GM18502 (cell line): Measurements from ENCODE around the gene CSMD2.

Source experiments
- ATAC-seq: cut with Tn5 transposase; IDR thresholded peaks from one replicate; pipeline ENCODE4 v1.9.1; 2021; ENCODE audit warnings: mild to moderate bottlenecking; ENCODE audit not compliant: unreplicated experiment, poor library complexity

Gene CSMD2

DNA sequence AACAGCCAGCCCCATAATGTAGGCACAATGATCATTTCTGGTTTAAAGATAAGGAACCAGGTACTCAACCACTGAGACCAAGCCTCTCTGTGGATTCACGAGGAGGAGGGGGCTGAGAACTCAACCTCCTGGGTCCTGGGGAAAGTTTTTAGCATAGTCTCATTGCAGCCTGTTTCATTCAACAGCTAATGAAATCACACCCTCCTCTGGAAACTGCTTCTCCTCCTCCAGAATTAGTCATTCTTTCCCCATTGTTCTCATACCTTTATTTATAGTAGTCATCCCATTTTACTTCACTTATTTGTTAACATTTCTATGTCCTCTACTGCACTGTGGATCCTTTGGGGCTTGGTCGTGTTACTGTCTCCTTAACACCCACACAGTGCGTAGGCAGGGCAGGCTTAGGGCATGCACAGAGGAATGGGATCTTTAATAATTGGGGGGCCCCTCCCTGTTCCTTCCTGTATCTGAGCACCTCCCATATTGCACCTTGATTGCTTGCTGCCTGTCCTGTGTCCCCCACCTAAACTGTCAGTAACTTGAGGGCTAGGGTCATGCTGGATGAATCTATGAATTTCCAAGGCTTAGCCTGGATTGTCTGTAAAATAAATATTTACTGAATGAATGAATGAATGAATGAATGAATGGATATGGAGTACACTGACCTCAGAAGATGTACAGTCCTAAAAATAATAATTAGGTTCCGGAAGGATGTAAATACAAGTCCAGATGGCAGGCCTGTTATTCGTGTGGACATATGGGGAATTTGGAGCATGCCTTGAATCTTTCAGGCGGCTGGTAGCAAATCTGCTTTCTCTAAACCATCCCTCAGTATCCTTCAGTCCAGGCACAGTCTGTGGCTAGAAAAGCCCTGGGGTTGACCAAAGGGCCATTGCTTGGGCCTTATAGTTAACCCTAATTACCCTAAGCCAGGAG is 455.0 kb downstream of the CSMD2 start:
- no peak for ATAC-seq

DNA sequence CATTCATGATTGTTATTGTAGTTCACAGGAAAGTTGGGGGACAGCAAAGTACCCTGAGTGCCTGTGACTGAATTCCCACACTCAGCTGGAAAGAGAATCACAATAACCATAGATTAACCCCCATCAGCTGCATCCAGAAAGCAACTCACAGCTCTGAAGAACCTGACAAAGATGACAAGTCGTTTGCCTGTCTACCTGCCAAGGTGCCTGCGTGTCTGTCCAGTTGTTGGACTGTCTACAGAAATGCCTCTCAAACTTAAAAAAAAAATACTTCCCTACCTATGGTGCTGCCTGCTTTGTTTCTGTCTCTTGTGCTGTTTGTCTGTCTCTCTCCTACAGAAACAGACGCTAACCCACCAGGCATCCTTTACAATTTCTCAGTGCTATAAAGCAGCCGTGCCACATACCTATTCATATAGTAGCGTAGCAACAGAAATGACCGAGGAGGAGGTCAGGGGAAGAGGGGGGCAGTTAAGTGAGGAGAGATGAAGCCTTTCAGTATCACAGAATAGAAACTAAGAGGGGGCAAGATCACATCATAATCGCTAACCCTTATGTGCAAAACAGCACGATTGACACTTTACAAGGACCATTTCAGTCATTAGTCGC is 455.8 kb downstream of the CSMD2 start:
- ATAC-seq, result no peak

DNA sequence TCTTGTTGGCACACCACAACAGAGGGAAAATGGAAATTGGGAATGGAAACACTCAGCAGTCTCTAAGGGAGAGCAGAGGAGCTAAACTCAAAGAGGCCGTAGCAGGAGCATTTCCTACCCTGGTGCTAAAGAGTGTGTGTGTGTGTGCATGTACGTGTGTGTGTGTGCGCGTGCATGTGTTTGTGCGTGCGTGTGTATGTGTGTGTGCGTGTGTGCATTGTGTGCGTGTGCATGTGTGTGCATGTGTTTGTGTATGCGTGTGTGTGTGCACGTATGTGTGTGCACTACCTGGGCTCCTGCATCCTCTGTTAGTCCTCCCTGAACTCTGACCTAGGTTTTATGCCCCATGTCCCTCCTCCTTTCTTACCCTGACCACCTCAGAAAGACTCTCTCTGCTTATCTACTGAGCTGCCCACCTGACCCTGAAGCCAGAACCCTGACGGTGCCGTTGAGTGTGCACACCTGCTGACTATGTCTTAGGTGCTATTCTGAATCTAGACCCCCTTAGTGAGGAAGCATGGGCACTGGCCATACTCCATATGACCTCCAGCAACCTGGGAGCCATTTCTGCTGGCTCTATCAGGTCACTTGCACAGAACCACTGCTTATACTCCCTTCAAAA is 458.3 kb downstream of the CSMD2 start:
- ATAC-seq, result no peak

DNA sequence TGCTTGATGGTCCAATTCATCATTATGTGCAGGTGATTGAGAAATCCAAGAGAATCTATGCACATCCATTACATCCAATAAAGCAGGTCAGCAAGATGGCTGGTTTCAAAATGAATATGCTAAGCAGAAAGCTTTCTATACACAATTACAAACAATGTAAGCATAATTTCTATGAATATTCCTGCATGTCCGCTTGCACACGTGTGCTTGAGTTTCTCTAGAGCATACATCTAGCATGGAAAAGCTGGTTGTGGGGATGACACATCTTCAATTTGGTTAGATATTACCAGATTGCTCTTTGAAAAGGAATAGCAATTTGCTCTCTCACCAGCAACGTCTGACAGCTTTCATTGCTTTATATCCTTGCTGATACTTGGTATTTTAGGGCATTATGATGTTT is 461.6 kb downstream of the CSMD2 start:
- no peak for ATAC-seq

DNA sequence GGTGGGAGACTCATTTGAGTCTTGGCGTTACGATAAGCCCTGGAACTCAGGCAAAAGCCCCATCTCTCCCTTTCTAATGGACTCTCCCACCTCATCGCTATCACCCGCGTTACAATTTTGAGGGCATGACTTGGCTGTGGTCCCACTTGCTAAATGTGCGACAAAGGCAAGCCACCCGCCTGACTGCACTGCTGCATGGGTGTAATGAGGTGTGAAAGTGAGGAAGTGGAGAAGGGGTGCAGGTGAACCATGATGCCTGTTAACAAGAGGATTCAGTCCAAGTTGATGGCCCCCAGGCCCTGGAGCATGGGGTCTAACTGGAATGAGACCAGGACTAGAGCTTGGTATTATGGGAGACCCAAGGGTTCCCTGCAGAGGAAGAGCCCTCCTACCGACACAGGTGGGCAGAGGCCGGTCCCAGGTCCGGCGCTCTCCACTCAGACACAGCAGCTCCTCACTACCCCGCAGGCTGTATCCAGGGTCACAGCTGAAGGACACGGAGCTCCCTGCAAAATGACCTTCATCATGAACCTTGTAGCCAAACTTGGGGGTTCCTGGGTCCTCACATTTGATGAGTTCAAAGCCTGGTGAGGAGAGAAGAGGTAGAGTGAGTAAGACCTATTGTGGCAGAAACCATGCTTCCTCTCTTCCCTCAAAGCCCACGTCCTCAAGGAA is 466.5 kb downstream of the CSMD2 start:
- ATAC-seq, result no peak

DNA sequence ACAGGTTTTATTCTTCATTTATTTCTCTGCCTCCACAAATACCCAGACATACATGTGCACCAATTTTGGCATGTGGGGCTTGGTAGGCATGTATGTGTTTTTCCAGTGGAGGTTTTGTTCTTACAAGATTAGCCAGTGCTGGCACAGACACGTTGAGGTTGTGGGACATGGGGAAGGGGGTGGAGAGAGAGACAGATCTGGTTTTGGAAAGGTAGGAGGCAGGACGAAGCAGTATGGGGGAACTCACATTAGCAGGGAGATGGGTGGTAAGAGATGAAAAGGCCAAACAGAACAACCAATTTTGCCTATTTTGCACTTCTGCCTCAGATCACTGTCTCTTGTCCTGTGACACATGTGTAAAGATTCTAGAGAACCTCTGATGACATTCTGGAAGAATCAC is 467.2 kb downstream of the CSMD2 start:
- no peak for ATAC-seq

DNA sequence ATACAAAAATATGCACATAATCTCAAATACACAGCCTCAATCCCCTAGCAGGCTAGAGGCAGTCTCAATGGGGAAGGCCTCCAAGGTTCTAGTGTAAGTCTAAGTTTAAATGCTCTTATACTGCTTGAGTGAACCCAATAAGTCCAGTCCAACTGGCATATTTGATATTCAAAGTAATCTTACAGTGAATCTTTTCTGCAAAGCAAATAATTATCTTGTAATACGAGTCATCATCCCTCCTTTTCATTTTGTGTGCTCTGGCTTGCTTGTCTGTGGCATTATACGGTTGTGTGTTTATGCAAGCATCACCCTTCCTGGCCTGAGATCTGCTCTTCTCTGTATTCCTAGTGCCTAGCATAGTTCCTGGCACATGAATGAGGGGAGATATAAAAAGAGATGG is 468.1 kb downstream of the CSMD2 start:
- no peak for ATAC-seq

DNA sequence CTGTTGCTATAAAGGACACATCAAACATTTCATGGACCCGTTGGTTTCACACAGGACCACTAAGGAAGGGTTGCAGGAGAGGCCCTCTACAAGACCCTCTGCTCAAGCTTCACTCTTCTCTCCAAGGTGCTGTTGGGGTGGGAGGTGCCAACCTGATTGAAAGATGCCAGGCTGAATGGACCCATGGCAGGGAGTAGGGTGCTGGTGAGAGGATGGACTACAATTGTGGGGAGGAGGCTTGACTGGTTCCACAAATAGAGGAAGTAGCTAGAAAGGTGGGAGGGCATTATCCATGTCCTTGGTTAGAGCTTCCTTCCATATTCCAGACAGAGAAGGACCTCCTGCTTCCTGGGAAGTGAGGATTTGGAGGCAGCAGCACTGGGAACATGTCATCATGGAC is 468.7 kb downstream of the CSMD2 start:
- ATAC-seq, result no peak

DNA sequence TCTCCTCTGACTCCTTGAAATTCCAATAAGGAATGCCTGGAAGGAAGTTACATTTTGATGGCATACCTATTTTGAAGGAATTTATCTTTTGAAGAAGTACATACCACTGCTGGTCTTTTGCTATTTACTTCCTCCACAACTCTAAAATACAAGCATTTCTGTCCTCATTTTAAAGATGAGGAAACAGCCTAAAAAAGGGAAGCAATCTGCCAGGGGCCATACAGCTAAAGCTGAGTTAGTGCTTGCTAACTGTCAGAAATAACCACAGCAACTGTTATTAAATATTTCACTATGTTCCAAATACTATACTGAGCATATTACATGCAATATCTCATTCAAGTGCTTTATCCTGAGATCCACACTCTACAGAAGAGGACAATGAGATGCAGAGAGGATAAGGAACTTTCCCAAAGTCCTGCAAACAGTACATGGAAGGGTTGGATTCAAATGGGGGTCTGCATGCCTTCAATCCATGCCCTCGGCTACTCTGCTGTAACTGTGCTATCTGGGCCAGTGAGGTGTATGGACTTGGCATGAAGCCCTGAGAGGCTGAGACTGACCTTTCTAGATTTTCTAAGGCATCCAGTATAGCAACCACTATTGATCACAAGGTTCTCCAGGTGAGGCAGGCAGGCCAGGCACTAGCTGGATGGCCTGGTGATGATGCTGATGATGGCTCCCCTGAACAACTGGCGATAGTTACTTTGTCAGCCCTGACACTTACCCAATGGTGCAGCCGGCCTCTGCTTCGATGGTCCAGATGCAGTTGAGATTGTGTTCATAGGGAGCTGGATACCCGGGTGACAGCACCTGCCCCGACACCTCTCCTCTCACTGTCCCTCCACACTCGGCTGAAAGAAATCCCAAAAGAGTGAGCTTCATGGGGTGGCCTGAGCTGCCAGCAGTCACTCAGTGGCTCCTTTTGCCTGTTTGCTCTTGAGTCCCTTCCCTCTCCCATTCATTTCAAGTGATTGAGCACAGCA is 472.5 kb downstream of the CSMD2 start:
- no peak for ATAC-seq

DNA sequence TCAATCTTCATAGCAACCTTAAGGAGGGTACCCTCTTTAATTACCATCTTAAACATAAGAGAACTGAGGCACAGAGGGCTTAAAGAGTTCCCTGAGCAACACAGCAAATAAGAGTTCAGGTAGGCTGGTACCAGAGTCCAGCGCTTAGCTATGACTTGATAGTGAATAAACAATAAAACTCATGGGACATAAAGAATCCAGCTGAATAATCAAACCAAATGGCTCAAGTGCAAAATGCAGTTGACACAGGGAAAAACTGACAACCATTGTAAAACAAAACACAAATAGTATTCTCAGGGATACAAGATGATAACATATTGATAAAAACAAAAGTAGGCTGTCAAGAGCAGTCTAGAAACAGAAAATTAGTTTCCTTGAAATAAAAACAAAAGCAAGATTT is 478.0 kb downstream of the CSMD2 start:
- no peak for ATAC-seq

DNA sequence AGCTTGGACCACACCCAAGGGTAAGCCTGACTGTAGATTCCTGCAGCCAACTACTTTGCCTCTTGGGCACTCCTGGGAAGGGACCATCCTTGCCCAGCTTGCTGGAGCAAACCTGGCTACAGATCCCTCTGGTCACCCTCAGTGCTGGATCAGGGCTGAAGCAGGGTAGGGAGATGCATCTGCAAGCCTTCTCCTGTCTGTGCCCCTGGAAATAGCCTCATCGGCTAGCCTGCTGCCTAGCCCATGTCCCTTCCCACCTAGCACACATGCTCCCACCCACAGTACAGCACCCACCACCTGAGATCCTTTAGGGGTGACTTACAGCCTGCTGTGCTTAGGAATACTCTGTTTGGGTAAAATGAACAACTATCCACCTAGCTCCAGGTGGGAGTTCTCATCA is 478.5 kb downstream of the CSMD2 start:
- ATAC-seq, result no peak

DNA sequence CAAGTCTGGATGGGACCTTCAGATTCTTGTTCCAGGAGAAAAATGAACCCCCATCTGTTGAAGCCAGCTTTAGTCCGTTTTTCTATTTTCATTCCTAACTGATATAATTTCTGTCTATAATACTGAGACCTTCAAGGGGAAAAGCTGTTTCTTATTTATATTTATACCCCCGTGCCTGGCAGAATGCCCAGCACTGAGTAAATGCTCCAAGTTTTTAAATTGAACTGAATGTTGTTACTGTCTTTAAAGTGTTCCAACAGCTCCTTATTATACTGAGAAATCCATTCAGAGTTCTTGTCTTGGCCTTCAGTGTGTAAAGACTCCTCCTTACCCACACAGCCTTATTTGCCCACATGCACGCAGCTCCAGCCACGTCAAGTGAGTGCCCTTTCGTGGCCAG is 479.8 kb downstream of the CSMD2 start:
- ATAC-seq, result no peak

DNA sequence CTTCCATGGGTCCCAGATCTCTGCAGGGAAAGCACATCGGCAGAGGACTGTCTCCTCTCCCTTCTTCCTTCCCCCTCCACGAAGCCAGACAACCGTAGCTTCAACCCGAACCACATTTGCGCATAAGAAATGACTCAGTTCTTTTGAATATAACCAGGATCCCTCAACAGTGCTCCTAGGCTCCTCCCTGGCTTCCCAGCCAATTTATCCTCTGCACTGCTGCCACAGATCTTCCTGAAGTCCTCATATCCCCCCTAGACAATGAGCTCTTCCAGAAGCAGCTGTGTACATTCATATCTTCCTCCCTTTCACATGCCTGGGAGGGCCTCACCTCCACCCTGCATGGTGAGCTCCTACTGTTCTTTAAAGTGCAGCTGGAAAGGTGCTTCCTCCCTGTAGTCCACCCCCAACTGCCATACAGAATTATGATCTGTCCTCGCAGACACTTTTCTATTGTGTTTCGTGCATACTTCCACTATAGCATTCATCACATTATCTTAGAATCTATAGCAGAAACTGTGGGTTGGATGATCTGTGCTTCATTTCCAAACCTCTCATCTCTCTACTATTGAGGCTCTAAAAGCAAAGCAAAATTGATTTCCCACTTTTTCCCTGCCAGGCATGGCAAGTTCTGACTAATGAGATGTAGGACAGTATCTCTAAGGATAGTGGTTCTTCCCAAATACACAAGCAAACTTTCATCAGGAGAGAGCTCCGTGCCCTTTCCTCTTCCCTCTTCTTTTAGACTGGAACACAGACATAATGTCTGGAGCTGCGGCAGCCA is 480.4 kb downstream of the CSMD2 start:
- ATAC-seq, result no peak

DNA sequence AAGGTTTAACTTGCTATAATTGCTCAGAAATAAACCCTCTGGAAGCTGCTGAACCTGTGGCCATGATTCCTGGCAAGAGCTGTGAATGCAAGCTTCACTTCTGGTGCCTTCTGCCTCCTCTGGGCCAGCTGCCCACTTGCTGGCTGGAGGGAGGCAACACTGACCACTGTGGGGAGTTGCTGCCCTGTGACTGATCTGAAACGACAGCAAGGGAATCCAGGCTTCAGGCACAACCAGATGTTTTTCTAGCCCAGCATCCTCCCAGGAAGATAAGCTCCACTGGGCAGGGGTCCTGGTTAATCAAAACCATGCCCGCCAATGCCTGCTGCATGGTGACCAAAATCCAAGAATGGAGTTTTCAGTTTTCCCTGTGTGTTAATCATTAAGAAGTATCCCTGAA is 481.1 kb downstream of the CSMD2 start:
- ATAC-seq, result no peak

DNA sequence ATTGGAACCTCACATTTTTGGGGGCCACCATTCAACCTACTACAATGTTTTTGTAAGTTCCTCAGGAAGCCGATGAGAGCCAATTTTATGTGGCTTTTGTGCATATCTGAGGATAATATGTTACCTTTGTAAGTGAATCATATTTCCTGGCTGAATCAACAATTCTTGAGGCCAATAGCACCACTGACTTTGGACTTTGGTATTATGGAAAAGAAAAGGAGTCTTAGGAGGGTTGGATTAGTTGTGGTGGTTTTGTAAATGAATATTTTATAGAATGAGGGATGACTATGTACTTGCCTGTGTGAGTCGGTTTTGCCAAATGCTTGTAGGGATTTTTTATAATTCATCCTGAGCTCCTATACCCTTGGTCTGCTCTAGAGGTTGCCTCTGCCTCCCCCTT is 482.7 kb downstream of the CSMD2 start:
- no peak for ATAC-seq

DNA sequence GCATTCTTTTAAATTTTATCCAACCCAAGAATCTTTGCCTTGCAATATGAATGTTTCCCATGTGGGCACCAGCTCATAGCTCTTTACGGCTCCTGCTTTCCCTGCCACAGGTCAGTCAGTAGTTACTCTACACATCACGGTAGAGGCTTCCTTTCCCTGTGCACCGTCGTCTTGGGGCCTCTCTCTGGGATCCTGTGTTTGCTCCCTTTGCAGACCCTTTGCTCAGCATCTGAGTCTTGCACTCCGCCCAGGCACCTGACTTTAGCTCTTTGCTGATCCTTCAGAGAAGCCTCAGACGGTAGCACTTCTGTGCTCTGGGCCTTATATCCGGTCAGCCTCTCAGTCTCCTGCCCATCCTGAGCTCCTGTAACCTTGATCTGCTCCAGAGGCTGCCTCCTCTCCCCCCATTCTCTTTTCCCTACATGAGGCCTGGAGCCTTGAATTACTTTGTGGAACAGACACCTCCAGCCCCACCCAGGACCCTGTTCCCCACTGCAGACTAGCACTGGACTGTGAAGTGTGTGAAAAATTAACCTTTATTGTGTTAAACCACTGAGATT is 484.7 kb downstream of the CSMD2 start:
- no peak for ATAC-seq

DNA sequence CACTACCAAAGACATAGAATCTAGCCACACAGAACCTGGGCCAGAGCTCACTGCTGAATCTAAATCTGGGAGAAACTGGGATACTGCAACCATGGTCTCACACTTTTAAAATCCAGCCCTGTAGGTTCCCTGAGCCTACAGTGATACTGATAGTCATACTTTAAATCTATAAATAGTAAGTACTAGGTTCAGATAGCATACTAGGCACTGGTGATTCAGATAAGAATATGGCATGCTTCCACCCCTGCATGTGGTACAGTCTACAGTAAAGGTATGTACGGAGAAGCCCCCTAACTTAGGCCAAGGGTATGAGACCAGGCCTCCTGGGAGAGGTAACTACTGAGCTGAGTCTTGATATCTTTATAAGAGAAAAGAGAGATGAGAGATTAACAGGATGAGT is 494.5 kb downstream of the CSMD2 start:
- no peak for ATAC-seq

DNA sequence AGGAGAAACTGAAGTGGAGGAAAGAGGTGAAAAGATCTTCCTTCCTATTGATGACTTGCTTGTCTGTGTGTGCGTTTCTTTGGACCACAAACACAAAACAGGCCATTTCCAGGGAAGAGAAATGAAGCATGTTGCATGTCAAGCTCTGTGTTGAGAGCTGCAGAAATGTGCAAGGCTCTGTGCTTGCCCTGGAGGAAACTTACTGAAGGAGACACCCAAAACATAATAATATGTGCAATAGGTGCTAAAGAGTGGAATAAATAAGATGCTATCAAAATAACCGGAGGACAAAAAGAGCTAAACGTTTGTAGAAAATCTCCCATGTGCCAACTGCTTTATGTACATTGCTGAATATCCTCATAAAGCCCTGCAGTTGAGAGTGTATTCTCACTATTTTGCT is 496.3 kb downstream of the CSMD2 start:
- no peak for ATAC-seq
